ENCODE data around the gene ITGAE. TPM values are rescaled to one million over a fixed set of nuclear protein-coding genes. Genes with fewer than 3 reads are reported as not detected.

ITGAE gene
- total RNA-seq, 1 donor from 2014 or later, result 24.5 TPM

GRCh38 chr17:3804503-3804931, 3.5 kb upstream of the ITGAE start:
- no peak for TF ChIP-seq CTCF (IDR thresholded peaks at IDR 0.05)
- Mint-ChIP-seq H3K9me3 (ENCODE audit: unreplicated experiment) (no peaks in the 10 kb centered on the region), H3K4me1 (ENCODE audit: unreplicated experiment) (peaks cover 5% of the 10 kb centered on the region), H3K36me3 (ENCODE audit: unreplicated experiment) (peaks cover 21% of the 10 kb centered on the region), H3K27ac (ENCODE audit: unreplicated experiment) (no peak overlapping the region), H3K27me3 (ENCODE audit: unreplicated experiment) (no peaks in the 10 kb centered on the region), H3K4me3 (ENCODE audit: unreplicated experiment) (no peak overlapping the region)
- DNase-seq (ENCODE audit: extremely low spot score, unreplicated experiment), result no peak

GRCh38 chr17:3803308-3803640, 2.3 kb upstream of the ITGAE start:
- no peak for TF ChIP-seq CTCF (IDR thresholded peaks at IDR 0.05)
- no peak for DNase-seq (ENCODE audit: extremely low spot score, unreplicated experiment)
- Mint-ChIP-seq H3K27me3 (ENCODE audit: unreplicated experiment) (no peaks in the 10 kb centered on the region), H3K36me3 (ENCODE audit: unreplicated experiment) (peaks cover 16% of the 10 kb centered on the region), H3K27ac (ENCODE audit: unreplicated experiment) (no peak overlapping the region), H3K4me1 (ENCODE audit: unreplicated experiment) (peaks cover 5% of the 10 kb centered on the region), H3K9me3 (ENCODE audit: unreplicated experiment) (no peaks in the 10 kb centered on the region), H3K4me3 (ENCODE audit: unreplicated experiment) (no peak overlapping the region)

GRCh38 chr17:3802461-3803307, 1.7 kb upstream of the ITGAE start:
- Mint-ChIP-seq H3K4me1 (ENCODE audit: unreplicated experiment) (peaks cover 5% of the 10 kb centered on the region), H3K27ac (ENCODE audit: unreplicated experiment) (no peak overlapping the region)
- no peak for DNase-seq (ENCODE audit: extremely low spot score, unreplicated experiment)

GRCh38 chr17:3801792-3802191, 804 bp upstream of the ITGAE start:
- Mint-ChIP-seq H3K9me3 (ENCODE audit: unreplicated experiment) (no peaks in the 10 kb centered on the region), H3K27me3 (ENCODE audit: unreplicated experiment) (no peaks in the 10 kb centered on the region), H3K36me3 (ENCODE audit: unreplicated experiment) (peaks cover 7% of the 10 kb centered on the region), H3K27ac (ENCODE audit: unreplicated experiment) (no peak overlapping the region), H3K4me3 (ENCODE audit: unreplicated experiment) (no peak overlapping the region), H3K4me1 (ENCODE audit: unreplicated experiment) (peaks cover 5% of the 10 kb centered on the region)
- no peak for TF ChIP-seq CTCF (IDR thresholded peaks at IDR 0.05)
- DNase-seq (ENCODE audit: extremely low spot score, unreplicated experiment), result no peak

More at GRCh38 chr17:3802461-3803307, 1.7 kb upstream of the ITGAE start:
- TF ChIP-seq CTCF (IDR thresholded peaks at IDR 0.05), result no peak
- H3K4me3 Mint-ChIP-seq (ENCODE audit: unreplicated experiment), result no peak overlapping the region
- peaks cover 12% of the 10 kb centered on the region for H3K36me3 Mint-ChIP-seq (ENCODE audit: unreplicated experiment)
- H3K27me3 Mint-ChIP-seq (ENCODE audit: unreplicated experiment), result no peaks in the 10 kb centered on the region
- no peaks in the 10 kb centered on the region for H3K9me3 Mint-ChIP-seq (ENCODE audit: unreplicated experiment)

- no peaks in the 10 kb centered on the region for H3K9me3 Mint-ChIP-seq (ENCODE audit: unreplicated experiment)
- no peak overlapping the region for H3K27ac Mint-ChIP-seq (ENCODE audit: unreplicated experiment)
- TF ChIP-seq CTCF (IDR thresholded peaks at IDR 0.05), result no peak
- no peaks in the 10 kb centered on the region for H3K27me3 Mint-ChIP-seq (ENCODE audit: unreplicated experiment)
- peaks cover 5% of the 10 kb centered on the region for H3K4me1 Mint-ChIP-seq (ENCODE audit: unreplicated experiment)
- DNase-seq (ENCODE audit: extremely low spot score, unreplicated experiment), result no peak
- H3K36me3 Mint-ChIP-seq (ENCODE audit: unreplicated experiment), result peaks cover 7% of the 10 kb centered on the region
- no peak overlapping the region for H3K4me3 Mint-ChIP-seq (ENCODE audit: unreplicated experiment)
Measured at GRCh38 chr17:3801347-3801746, 359 bp upstream of the ITGAE start.

Measured in osteocyte (in vitro differentiated cells).